Activated naive CD4-positive, alpha-beta T cell (primary cell): ENCODE results near the gene VANGL2.

Source experiments
- DNase-seq, 4 experiments: peaks; one replicate each; lab custom pipeline; 2025; lab: John Stamatoyannopoulos, UW

Gene VANGL2

GRCh38 chr1:160460683-160461287 is 60.4 kb downstream of the VANGL2 start:
- DNase-seq: no peak

- DNase-seq: no peak
Observed at GRCh38 chr1:160465123-160465522, 64.8 kb downstream of the VANGL2 start.

- DNase-seq: no peak
Observed at GRCh38 chr1:160466961-160467360, 66.6 kb downstream of the VANGL2 start.

GRCh38 chr1:160467576-160467975 is 67.2 kb downstream of the VANGL2 start:
- DNase-seq: no peak

GRCh38 chr1:160471253-160471652 is 70.9 kb downstream of the VANGL2 start:
- DNase-seq: no peak

- no peak for DNase-seq
Observed at GRCh38 chr1:160472112-160472511, 71.7 kb downstream of the VANGL2 start.

- DNase-seq: no peak
Observed at GRCh38 chr1:160474392-160475242, 74.3 kb downstream of the VANGL2 start.
